Heart left ventricle (tissue), 16 donors: ENCODE data around the gene NRSN1. TPM values are rescaled to one million over a fixed set of nuclear protein-coding genes. Genes with fewer than 3 reads are reported as not detected.

Experiments used
- ATAC-seq, 4 donors: fragments of 200-7000 bp; cut with Tn5 transposase; one replicate each; pipeline ENCODE4 v1.9.1; 2020 to 2022; ENCODE audit warnings: moderate library complexity in 4 of 4, mild to moderate bottlenecking in 3 of 4, moderate number of reproducible peaks in 1 of 4
- DNase-seq, 5 donors: peaks; one replicate each; pipeline ENCODE4 v3.0.0-alpha.2; 2020
- H3K27ac ChIP-seq, 12 donors: fragments of 200-600 bp; sonication (generic) in 4 of 12; one replicate each; pipeline versions ENCODE4 v1.5.0 to v1.8.0; 2016 to 2022; ENCODE audit warnings: mild to moderate bottlenecking in 2 of 12
- H3K27me3 ChIP-seq, 9 donors: fragments of 200-600 bp; sonication (generic) in 2 of 9; one replicate each; pipeline versions ENCODE4 v1.5.1 to v1.8.0; 2016 to 2022; ENCODE audit warnings: mild to moderate bottlenecking in 3 of 9
- H3K36me3 ChIP-seq, 9 donors: fragments of 200-600 bp; sonication (generic) in 2 of 9; one replicate each; pipeline versions ENCODE4 v1.5.0 to v1.8.0; 2018 to 2022; ENCODE audit warnings: mild to moderate bottlenecking in 2 of 9
- H3K4me1 ChIP-seq, 12 donors: fragments of 200-600 bp; sonication (generic) in 4 of 12; one replicate each; pipeline versions ENCODE4 v1.5.0 to v1.8.0; 2016 to 2022; ENCODE audit warnings: mild to moderate bottlenecking in 3 of 12
- H3K4me3 ChIP-seq, 12 donors: fragments of 200-600 bp; sonication (generic) in 4 of 12; one replicate each; pipeline versions ENCODE4 v1.5.0 to v1.8.0; 2017 to 2022; ENCODE audit warnings: mild to moderate bottlenecking in 9 of 12, moderate library complexity in 4 of 12
- H3K9me3 ChIP-seq, 12 donors: fragments of 200-600 bp; sonication (generic) in 4 of 12; one replicate each; pipeline versions ENCODE4 v1.5.0 to v1.8.0; 2016 to 2022; ENCODE audit warnings: mild to moderate bottlenecking in 1 of 12
- POLR2A ChIP-seq, 2 donors: fragments of 450-650 bp; IDR thresholded peaks; one replicate each; pipeline ENCODE4 v1.6.1; 2017; ENCODE audit warnings: antibody characterized with exemption in 2 of 2, mild to moderate bottlenecking in 2 of 2, moderate library complexity in 2 of 2
- WGBS, 4 donors: extraction: QIAGEN DNeasy Blood & Tissue Kit in 2 of 4; methylation state at CpG; one replicate each; pipeline versions ENCODE4 v1.1.5 to v1.1.7; 2013 to 2018; 5-methylcytosine and 5-hydroxymethylcytosine counted together
- intact Hi-C, 10 donors: fragments of 100-400 bp; cut with DNase I; formaldehyde crosslinking; loops; one replicate each; pipeline versions ENCODE4 v1.11.1 to v1.14.2; 2022
- polyA plus RNA-seq, 2 donors: library from polyadenylated mRNA; stranded (reverse); fragments of 200-250 nt; gene quantifications; one replicate each; pipeline ENCODE4 v1.2.3, GENCODE V29; 2013
- total RNA-seq, 9 donors: library from RNA; depleted of rRNA in 2 of 9; stranded (reverse); fragments of >200 nt in 2 of 9; fragmentation: NEBNext Ultra II Directional in 3 of 9; extraction: Animal tissue kit (Norgen Biotek cat#: 25700) in 3 of 9; gene quantifications; one replicate each; pipeline versions ENCODE4 v1.1.0 to v1.2.4, GENCODE V29; 2016 to 2023
- TF ChIP-seq, protein P1 (sequence below), 12 donors: fragments of 200-600 bp; sonication (generic) in 4 of 12; IDR thresholded peaks; one replicate each; pipeline versions ENCODE4 v1.5.0 to v1.8.0; 2018 to 2022; ENCODE audit warnings: antibody characterized with exemption in 12 of 12, mild to moderate bottlenecking in 5 of 12
- donor health status: ischemic (EF 13 %, LVEDD 7.1; RV severe dilation, severe dysfunction).
- donor health status: healthy with polysubstance abuse.
- donor health status: DM: no; HTN: yes; CAD: no.
- donor health status: DM: no; HTN: no; CAD: no.
- donor health status: ischemic (EF 25% LVEDD 6.9; RV normal size, moderate dysfunction).
- donor health status: ischemic (EF 25% LVEDD 5.7; RV mildly dilated, moderate dysfunction).
- donor health status: healthy.
- donor health status: DM: yes; HTN: yes; CAD: no.
- donor health status: ischemic (EF 35%, LVEDD 5.7; RV mildly dilated, moderate dysfunction).
- donor health status: nonischemic (EF 11% LVEDD 7.7; RV severe dilation, severe dysfunction).
- donor health status: DM: yes; HTN: yes; CAD: no.
- donor health status: PGD.
- donor health status: ischemic (EF 29% LVEDD 5.4; RV normal size, mild dysfunction).
- donor health status: nonischemic (EF 23%, LVEDD 6.1; RV moderate dilation, normal function).

NRSN1 gene
- total and polyA plus RNA-seq, 11 donors: not detected

DNA sequence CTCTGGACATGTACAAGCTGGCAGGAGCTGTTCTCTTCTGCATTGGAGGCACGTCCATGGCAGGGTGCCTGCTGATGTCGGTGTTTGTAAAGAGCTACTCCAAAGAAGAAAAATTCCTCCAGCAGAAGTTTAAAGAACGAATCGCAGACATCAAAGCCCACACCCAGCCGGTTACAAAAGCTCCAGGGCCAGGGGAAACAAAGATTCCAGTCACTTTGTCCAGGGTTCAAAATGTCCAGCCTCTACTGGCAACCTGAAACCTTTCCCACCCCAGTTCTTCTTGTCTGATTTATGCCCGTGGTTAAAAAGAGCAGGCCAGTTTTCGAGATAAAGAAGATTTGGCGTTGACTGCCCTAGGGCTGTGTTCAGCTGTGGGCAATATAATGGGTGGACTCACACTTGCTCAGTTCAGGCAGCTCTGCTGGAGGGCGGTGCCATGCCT lies 19.7 kb downstream of the NRSN1 start:
- ATAC-seq: no peak
- TF ChIP-seq, protein P1, sequence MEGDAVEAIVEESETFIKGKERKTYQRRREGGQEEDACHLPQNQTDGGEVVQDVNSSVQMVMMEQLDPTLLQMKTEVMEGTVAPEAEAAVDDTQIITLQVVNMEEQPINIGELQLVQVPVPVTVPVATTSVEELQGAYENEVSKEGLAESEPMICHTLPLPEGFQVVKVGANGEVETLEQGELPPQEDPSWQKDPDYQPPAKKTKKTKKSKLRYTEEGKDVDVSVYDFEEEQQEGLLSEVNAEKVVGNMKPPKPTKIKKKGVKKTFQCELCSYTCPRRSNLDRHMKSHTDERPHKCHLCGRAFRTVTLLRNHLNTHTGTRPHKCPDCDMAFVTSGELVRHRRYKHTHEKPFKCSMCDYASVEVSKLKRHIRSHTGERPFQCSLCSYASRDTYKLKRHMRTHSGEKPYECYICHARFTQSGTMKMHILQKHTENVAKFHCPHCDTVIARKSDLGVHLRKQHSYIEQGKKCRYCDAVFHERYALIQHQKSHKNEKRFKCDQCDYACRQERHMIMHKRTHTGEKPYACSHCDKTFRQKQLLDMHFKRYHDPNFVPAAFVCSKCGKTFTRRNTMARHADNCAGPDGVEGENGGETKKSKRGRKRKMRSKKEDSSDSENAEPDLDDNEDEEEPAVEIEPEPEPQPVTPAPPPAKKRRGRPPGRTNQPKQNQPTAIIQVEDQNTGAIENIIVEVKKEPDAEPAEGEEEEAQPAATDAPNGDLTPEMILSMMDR (IDR thresholded peaks at IDR 0.05): no peak
- TF ChIP-seq POLR2A (IDR thresholded peaks at IDR 0.05): no peak
- intact Hi-C loops: no loop called here
- Histone ChIP-seq H3K36me3 (no peaks in the 10 kb centered on the region), H3K27me3 (peaks cover 0 to 4% (median 0%) of the 10 kb centered on the region in 9 donors), H3K4me3 (no peak overlapping the region), H3K4me1 (peaks cover 0 to 8% (median 0%) of the 10 kb centered on the region in 12 donors), H3K9me3 (no peaks in the 10 kb centered on the region), H3K27ac (no peak overlapping the region)
- WGBS, 4 donors: 65 to 73% (median 71%) methylated on average over 9 of the region's 9 CpGs
- DNase-seq: no peak

DNA sequence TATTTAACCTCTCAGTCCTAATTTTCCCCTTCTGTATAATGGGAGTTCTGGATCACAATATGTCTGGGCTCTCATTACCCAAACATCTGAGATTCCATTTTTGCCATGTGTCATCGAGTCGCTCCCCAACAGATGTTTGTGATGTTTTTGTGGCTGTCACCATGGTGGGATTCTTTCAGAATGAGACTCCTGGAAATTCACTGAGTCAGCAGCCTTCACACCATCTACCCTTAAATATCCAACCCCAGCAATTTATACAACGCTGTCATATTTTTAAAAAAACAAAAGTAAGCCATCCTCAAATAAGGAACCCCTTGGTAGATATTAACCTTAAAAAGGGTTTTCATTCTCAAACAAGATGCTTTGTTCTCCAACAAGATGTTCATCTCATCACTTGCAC lies 20.9 kb downstream of the NRSN1 start:
- 85 to 96% (median 88%) methylated on average over 3 of the region's 3 CpGs for WGBS, 4 donors
- ATAC-seq: no peak
- Histone ChIP-seq H3K4me3 (no peak overlapping the region), H3K27ac (no peak overlapping the region), H3K4me1 (no peaks in the 10 kb centered on the region), H3K9me3 (peaks cover 0 to 2% (median 0%) of the 10 kb centered on the region in 12 donors), H3K27me3 (peaks cover 0 to 4% (median 0%) of the 10 kb centered on the region in 9 donors), H3K36me3 (no peaks in the 10 kb centered on the region)
- DNase-seq: no peak
- TF ChIP-seq, protein P1 (IDR thresholded peaks at IDR 0.05): no peak
- TF ChIP-seq POLR2A (IDR thresholded peaks at IDR 0.05): no peak
- intact Hi-C loops: no loop called here

DNA sequence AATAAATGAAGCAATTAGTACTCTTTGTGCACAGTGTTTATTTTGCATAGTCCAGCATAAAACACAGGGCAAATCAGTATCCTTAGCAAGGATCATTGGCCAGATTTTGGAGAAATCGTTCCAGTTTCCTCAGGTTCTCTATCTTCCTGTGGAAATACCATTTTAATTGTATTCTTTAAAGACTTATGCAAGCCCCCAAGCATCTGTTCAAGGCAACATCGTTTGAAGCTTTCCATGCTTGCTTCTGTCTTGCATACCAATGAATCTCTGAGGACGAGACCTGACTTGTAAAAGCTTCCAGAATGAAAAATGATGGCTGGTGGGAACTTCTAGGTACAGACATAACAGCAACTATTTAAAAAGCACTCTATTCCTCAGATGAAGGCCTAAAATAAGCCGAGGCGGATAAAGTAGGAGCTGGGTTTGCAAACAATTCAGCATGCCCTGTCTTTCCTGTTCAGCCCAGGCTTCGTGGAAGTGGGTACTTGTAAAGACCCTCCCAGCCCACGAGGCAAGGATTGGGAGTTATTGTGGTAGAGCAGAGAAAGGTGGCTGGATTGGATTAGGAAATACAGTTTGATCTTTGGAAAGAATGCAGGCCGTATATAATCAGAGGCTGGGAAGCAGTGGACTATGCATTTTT lies 21.6 kb downstream of the NRSN1 start:
- no peak for ATAC-seq
- intact Hi-C loops: no loop called here
- WGBS, 4 donors: 66 to 74% (median 68%) methylated on average over 8 of the region's 8 CpGs

DNA sequence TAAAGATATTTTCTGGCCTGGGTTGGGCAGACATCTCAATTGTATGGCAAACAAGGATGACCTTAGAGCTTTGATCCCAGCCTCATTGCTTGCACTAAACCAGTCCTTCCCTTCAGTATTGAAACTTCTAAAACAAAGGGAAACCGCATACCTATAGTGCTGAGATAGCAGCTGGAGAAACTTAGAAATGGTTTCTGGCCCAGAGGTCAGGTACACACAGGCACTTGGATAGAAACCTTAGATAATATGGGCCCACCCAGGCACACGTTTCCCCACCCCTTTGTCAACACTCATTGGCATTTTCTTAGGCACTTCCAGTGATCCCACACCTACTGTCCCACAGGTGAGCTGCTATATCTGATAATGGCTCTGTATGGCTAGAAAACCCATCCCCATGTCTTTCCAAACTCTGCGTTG lies 22.1 kb downstream of the NRSN1 start:
- peaks cover 0 to 7% (median 0%) of the 10 kb centered on the region in 12 donors for H3K9me3 ChIP-seq
- H3K36me3 ChIP-seq: no peaks in the 10 kb centered on the region
- intact Hi-C loops: no loop called here
- no peak overlapping the region for H3K27ac ChIP-seq
- ATAC-seq: no peak
- WGBS, 4 donors: 79 to 89% (median 81%) methylated on average over 3 of the region's 3 CpGs
- H3K4me3 ChIP-seq: no peak overlapping the region
- H3K27me3 ChIP-seq: peaks cover 0 to 2% (median 0%) of the 10 kb centered on the region in 9 donors
- no peaks in the 10 kb centered on the region for H3K4me1 ChIP-seq
- TF ChIP-seq POLR2A (IDR thresholded peaks at IDR 0.05): no peak
- TF ChIP-seq, protein P1 (IDR thresholded peaks at IDR 0.05): no peak
- no peak for DNase-seq

More for the DNA sequence above, 21.6 kb downstream of the NRSN1 start:
- TF ChIP-seq POLR2A (IDR thresholded peaks at IDR 0.05): no peak
- TF ChIP-seq, protein P1 (IDR thresholded peaks at IDR 0.05): no peak
- Histone ChIP-seq H3K27me3 (peaks cover 0 to 4% (median 0%) of the 10 kb centered on the region in 9 donors), H3K27ac (no peak overlapping the region), H3K36me3 (no peaks in the 10 kb centered on the region), H3K9me3 (peaks cover 0 to 7% (median 0%) of the 10 kb centered on the region in 12 donors), H3K4me3 (no peak overlapping the region), H3K4me1 (no peaks in the 10 kb centered on the region)
- no peak for DNase-seq
